ENCODE results near the gene ALDH3B2.
"Not testable (repeated sequence)": the region's sequence is repeated elsewhere in the genome, so short reads cannot be mapped to it uniquely, and the experiment has no call there.

DNA sequence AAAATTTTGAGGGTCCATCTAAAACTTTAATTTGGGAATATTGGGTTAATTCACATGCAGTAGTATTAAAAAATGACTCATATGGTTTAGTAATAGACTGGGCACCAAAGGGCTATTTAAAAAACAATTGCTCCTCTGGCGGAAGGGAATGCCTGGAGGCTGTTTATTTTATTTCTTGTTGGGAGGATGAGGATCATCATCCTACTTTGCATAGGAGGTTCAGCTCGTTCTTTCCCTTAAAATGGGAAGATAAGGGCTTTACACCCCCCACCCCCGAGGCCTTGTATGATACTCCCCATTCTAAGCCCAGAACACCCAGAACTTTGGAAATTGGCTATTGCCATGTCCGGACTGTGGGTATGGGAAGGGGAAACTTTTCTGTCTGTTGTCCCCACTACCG, 29.3 kb upstream of the ALDH3B2 start:
- not testable (repeated sequence) for TF ChIP-seq CTCF, EP300 (IDR thresholded peaks at IDR 0.05)

Data from stomach (tissue), 4 donors.